AG09309 (cell line): ENCODE data around the gene CNTNAP5.

Source experiments
- DNase-seq: peaks from one replicate; pipeline ENCODE4 v3.0.0-alpha.2; 2010; ENCODE audit warnings: low read depth
- H3K4me3 ChIP-seq: 2 replicates; pipeline ENCODE4 v1.5.1; 2011; ENCODE audit warnings: mild to moderate bottlenecking, low read depth, low read length, moderate library complexity; ENCODE audit not compliant: control insufficient read depth
- TF ChIP-seq, protein P1 (sequence below): IDR thresholded peaks from 2 replicates; pipeline ENCODE4 v1.5.1; 2011; ENCODE audit warnings: mild to moderate bottlenecking, low read depth, low read length, inconsistent platforms; ENCODE audit not compliant: insufficient read depth, control insufficient read depth; ENCODE audit errors: missing control alignments

Gene CNTNAP5

DNA sequence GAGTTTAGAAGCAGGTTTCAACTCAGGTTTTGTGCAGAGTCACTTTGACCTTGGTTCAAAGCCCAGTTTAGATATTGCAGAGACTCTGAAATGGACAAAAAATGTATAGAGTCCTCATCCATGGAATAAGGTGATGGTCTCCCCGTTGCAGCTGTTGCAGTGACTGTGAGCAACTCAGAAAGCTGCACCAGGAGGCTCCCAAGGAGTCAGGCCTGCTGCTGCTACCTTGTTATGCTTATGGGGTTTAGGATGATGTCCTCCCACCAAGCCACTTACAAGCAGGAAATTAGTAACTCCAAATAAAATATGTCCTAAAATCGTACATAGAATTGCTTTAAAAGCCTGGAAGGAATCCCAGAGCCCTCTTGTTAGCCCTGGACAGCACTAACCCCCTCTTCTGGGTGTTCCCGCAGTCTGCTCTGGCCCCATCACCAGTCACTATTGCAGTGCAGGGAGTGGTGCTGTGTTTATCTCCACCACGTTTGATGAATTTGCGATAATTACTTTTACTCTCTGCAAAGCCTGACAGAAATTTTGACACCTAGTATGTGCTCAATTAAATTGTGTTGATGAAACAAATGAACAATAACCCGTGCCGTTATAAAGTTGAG, 189.0 kb downstream of the CNTNAP5 start:
- no peak overlapping the region for H3K4me3 ChIP-seq
- no peak for DNase-seq
- TF ChIP-seq, protein P1, sequence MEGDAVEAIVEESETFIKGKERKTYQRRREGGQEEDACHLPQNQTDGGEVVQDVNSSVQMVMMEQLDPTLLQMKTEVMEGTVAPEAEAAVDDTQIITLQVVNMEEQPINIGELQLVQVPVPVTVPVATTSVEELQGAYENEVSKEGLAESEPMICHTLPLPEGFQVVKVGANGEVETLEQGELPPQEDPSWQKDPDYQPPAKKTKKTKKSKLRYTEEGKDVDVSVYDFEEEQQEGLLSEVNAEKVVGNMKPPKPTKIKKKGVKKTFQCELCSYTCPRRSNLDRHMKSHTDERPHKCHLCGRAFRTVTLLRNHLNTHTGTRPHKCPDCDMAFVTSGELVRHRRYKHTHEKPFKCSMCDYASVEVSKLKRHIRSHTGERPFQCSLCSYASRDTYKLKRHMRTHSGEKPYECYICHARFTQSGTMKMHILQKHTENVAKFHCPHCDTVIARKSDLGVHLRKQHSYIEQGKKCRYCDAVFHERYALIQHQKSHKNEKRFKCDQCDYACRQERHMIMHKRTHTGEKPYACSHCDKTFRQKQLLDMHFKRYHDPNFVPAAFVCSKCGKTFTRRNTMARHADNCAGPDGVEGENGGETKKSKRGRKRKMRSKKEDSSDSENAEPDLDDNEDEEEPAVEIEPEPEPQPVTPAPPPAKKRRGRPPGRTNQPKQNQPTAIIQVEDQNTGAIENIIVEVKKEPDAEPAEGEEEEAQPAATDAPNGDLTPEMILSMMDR: no peak

DNA sequence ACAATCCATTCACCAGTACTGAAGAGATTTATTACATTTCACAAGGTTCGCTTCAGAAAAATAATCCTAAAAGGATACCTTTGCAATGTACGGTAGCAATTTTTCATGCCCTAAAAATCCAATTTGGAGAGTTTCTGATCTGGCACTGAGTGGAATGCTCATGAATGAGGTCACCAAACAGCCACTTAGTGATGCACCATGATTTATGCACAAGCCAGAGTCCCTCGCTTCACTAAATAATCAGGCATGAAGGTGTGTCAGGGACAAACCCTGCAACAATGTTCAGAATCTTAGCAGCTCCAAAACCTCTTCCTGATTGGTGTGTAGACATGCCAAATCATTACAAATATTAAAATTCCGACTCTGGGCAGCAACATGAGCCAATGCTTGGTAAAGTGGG, 221.1 kb downstream of the CNTNAP5 start:
- TF ChIP-seq, protein P1: no peak
- DNase-seq: no peak
- no peak overlapping the region for H3K4me3 ChIP-seq

DNA sequence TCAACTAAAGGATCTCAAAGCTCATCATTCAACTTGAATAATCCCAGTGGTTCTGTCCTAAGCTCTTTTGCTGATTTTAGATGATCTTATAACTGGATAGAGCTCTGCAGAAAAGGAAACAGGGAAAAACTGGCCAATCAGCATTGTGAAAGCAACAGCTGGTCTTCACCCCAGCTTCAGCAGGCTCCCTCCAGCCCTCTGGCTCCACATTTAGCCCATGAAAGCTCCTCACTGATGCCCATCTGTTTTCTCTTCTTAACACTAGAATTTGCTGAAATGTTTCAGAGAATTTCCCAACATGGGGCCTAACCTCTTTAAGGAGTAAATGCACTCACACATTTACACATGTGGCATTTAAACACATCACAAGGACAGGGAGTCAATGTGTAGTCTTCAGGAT, 223.3 kb downstream of the CNTNAP5 start:
- no peak for DNase-seq
- TF ChIP-seq, protein P1: no peak
- no peak overlapping the region for H3K4me3 ChIP-seq

DNA sequence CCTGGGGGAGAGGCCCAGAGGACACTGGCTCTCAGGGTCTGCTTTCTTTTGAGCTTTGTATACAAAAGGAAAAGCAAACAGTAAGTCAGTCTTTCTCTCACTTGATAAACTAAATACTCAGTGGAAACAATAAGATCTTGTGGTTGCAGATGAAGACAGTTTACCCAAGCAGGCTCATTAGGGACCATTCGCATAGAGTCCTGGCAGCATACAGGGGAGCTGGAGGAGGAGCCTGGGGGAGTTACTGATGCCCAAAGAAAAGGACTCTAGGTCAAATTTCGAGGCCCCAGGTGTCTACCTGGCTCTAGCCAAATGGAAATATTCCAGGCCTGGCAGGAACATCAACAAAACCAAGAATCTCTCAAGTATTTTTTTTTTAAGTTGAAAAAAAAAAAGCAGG, 225.3 kb downstream of the CNTNAP5 start:
- no peak overlapping the region for H3K4me3 ChIP-seq
- TF ChIP-seq, protein P1: no peak
- DNase-seq: no peak

DNA sequence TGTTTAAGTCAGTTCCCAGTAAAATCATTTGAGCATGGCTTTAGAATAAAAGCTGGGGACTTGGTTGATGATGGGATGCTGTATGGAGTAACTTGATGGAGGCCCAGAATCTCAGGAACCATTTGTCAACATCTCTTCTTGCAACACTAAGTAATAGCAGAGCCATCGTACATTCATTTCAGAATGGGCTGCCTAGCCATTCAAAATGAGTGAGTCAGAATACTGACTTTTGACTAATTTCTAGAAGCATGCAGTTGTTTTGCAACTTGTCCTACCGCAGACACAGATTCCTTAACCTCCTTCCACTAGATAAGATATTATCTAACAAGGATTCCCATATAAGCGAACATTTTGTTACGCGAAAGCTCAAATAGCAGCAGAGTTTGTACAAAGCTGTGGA, 229.5 kb downstream of the CNTNAP5 start:
- DNase-seq: no peak
- TF ChIP-seq, protein P1: no peak
- H3K4me3 ChIP-seq: no peak overlapping the region

DNA sequence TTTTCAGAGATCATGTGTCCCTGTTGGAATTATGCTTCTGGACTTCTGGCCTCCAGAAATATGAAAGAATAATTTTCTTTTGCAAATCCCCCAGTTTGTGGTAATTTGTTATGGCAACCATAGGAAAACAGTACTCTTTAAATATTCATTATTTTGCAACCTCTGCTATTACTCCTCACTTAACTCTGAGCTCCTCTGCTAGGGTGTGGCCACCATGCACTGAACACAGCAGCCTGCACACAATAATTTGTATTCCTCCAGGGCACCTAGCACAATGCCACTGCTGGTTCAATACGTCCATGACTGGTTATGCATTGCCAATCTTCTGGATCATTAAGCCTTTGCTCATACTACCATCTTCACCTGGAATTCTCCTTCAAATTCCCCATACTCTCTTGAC, 232.0 kb downstream of the CNTNAP5 start:
- TF ChIP-seq, protein P1: no peak
- H3K4me3 ChIP-seq: no peak overlapping the region
- no peak for DNase-seq
